ENCODE measurements around the gene KRTAP4-7. TPM values are rescaled to one million over a fixed set of nuclear protein-coding genes. Genes with fewer than 3 reads are reported as not detected.
"Not testable (repeated sequence)": the region's sequence is repeated elsewhere in the genome, so short reads cannot be mapped to it uniquely, and the experiment has no call there.

Gene KRTAP4-7
- total RNA-seq, 1 donor from 2014 or later: not detected

GRCh38 chr17:41108728-41109386 is 24.9 kb downstream of the KRTAP4-7 start:
- intact Hi-C loops (cut with micrococcal nuclease): not testable (repeated sequence)

GRCh38 chr17:41111151-41111885 is 27.4 kb downstream of the KRTAP4-7 start:
- intact Hi-C loops (cut with micrococcal nuclease): no loop called here

GRCh38 chr17:41116297-41116696 is 32.3 kb downstream of the KRTAP4-7 start:
- intact Hi-C loops (cut with micrococcal nuclease): no loop called here

GRCh38 chr17:41117846-41118386 is 34.0 kb downstream of the KRTAP4-7 start, which contains the start of gene KRTAP4-11:
KRTAP4-11 (minus strand) TSS chr17:41118373; CDS start chr17:41118315, 58 bp downstream.
- intact Hi-C loops (cut with micrococcal nuclease): not testable (repeated sequence)

GRCh38 chr17:41118721-41119120 is 34.8 kb downstream of the KRTAP4-7 start:
- intact Hi-C loops (cut with micrococcal nuclease): no loop called here

DNA sequence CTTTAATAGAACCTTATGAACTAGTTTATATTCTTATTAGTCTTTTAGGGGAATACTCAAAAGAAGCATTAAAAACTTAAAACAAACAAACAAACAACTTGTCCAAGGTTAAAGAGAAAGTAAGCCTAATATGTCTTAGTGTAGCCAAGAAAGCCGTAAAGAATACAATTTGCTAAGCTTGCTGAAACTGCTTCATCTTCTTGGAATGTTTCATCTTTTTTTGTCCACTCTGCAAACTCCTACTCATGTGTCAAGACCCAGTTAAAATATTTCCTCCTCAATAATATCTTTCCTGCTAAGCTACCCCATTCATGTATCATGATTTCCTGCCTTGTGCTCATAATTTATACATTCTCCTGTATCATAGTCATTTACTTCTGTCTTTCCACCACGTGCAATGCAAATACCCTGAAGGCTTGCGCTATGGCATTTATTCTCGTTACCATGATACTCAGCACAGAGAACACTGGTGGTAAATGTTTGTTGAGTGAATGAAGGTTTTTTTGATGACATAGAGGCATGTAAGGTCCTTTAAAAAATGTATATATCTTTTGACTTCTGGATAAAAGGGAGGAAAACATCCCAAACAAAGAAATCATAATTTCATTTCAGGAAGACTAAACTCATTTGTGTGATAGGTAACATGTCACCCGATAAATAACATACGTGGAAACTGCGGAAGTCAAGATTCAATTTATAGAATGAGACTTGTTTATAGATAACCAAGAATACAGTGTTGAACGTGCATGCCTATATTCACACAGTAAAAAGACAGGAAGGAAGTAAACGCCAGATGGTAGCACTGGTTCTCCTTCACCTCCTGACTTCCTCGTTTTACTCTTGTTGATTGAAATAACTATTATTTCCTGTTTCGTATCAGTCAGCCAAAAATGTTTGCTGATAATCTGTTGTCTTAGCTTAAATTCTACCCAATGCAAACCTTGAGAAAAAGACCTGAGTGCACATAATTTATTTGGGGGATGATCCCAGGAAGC is 36.0 kb downstream of the KRTAP4-7 start:
- intact Hi-C loops (cut with micrococcal nuclease): not testable (repeated sequence)

DNA sequence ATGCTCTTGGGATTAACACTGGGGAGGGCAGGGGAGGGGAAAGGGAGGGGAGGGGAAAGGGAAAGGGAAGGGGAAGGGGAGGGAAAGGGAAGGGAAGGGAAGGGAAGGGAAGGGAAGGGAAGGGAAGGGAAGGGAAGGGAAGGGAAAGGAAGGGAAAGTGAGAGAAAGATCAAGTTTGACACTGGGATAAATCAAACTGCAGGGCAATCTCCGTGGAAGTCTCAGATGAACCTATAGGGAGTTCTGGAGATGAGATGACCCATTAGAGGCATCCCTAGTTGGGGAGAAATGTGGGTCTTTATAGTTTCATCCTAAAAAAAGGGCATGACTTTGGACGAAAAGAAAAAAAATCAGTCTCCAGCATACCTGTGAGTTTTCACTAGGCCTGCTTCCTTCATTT is 37.8 kb downstream of the KRTAP4-7 start:
- intact Hi-C loops (cut with micrococcal nuclease): no loop called here

DNA sequence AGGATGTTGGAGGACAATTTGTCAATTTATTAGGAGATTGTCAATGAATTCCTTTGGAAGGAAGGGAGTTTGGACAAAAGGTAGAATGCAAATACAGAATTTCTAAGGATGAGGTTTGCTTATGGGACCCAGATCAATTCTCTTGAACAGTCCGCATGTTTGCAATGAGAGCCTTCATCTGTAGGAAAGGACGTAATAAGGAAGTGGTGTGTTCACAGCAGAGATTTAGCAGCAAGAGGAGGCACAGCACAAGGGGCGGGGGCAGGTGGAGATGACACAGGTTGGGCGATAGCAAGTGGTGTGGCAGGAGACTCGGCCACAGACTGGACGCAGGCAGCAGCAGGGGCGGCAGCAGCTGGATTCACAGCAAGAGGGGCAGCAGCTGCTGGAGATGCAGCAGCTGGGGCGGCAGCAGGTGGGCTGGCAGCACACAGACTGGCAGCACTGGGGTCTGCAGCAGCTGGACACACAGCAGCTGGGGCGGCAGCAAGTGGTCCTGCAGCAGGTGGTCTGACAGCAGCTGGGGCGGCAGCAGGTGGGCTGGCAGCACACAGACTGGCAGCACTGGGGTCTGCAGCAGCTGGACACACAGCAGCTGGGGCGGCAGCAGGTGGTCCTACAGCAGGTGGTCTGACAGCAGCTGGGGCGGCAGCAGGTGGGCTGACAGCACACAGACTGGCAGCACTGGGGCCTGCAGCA is 39.5 kb downstream of the KRTAP4-7 start:
- intact Hi-C loops (cut with micrococcal nuclease): not testable (repeated sequence)

- intact Hi-C loops (cut with micrococcal nuclease): not testable (repeated sequence)
Observed at GRCh38 chr17:41123991-41124371, 40.0 kb downstream of the KRTAP4-7 start, which contains the start of gene KRTAP4-12. KRTAP4-12 (minus strand) TSS chr17:41124182; CDS start chr17:41124122, 60 bp downstream.

DNA sequence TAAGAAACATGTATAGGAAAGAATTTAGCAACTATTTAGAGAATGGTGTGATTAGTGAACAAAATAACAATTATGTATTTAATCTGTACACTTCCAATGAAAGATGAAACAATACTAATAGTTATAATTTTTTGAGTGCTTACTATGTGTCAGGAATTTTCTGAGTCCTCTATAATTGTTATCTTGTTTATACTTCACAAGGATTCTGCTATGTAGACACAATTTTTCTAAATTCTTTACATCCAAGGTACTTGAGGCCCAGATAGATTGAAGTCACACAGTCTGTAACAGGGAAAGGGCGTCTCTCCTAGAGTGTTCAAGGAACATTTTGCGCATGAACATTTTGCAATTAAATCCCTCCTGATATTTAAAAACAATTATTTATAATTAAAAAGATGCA is 41.1 kb downstream of the KRTAP4-7 start:
- intact Hi-C loops (cut with micrococcal nuclease): no loop called here

DNA sequence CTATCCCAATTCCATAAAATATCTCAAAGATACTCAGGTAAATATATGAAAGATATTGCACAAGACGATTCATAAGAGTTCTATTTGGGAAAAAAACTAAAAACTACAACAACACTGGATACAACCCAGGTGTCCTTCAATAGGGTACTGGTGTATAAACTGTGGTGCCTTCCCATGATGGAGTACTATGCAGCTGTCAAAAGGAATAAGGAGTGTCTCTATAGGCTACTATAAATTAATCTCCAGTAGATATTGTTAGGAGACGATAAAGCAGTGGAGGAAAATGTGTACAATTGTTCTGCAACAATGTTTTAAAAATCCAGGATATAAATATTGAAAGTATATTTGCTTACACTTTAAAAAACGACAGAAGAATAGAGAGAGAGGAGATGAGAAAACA is 42.5 kb downstream of the KRTAP4-7 start:
- intact Hi-C loops (cut with micrococcal nuclease): no loop called here

DNA sequence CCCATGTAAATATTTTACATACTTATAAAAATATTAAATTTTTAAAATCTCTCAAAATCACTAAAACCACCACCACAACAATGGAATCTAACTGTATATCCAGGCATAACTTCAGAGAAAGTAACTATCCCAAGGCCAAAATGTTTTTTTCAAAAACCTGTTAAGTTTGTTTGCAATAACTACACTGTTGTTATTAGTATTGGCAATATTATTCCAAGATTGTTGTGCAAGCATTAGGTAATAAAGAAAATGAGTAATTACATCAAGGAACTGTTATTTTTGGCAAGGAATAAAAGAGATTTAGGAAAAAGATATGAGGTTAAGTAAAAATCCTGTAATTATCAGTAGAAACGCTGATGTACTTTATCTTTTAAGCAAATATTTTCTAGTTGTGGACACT is 43.4 kb downstream of the KRTAP4-7 start:
- intact Hi-C loops (cut with micrococcal nuclease): no loop called here

- intact Hi-C loops (cut with micrococcal nuclease): no loop called here
Observed at GRCh38 chr17:41131979-41132378, 48.0 kb downstream of the KRTAP4-7 start.

DNA sequence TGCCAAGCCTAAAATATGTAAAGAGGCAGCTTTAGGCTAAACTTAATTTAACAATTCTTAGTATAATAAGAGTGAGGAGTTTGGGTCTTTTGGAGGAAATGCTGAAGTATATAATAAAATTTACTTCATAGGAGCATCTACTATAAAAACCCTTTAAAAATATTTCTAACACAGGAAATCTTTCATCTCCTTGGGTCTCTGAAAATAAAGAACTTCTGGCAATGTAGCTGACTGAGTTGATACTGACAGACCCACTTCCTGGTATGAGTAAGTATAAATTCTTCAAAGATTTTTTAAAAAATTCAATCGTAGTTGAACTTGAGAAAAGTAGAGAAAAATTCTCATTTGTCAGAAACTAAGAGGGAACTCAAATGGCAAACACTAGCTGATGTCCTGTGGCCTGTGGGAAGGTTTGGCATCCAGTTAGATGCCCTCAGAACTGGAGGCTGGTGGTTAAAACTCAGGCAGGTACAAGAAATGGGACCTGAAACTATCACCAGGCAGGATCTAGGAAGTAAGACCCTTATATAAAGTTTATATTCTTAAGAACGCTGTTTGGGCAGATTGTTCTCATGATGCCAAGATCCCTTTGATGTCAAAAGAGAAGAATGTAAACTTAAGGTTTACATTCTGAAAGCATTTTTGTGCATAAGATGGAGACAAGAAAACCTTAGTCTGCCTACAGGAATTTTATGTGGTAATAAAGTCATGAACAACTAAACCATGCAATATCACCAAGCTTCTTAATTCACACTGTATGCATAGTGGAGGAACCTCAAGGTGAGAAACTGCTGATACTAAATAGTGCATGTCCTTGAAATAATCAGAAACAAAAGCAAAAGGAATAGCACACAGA is 50.2 kb downstream of the KRTAP4-7 start:
- intact Hi-C loops (cut with micrococcal nuclease): no loop called here

Other genes with a start within 250 kb of the KRTAP4-7 start
- not detected in 2 replicates for gene KRT12, start 216.9 kb upstream of the KRTAP4-7 start, total RNA-seq
- gene KRT20, start 198.9 kb upstream of the KRTAP4-7 start, total RNA-seq: not detected in 2 replicates
- gene KRT23, start 146.5 kb upstream of the KRTAP4-7 start, total RNA-seq: not detected in 2 replicates
- gene KRT39, start 117.2 kb upstream of the KRTAP4-7 start, total RNA-seq: not detected in 2 replicates
- gene KRT40, start 99.8 kb upstream of the KRTAP4-7 start, total RNA-seq: not detected in 2 replicates
- not detected in 2 replicates for gene KRTAP3-3, start 90.0 kb upstream of the KRTAP4-7 start, total RNA-seq
- gene KRTAP3-2, start 84.2 kb upstream of the KRTAP4-7 start, total RNA-seq: not detected in 2 replicates
- not detected in 2 replicates for gene KRTAP3-1, start 75.0 kb upstream of the KRTAP4-7 start, total RNA-seq
- gene KRTAP1-5, start 56.9 kb upstream of the KRTAP4-7 start, total RNA-seq: not detected in 2 replicates
- not detected in 2 replicates for gene KRTAP1-4, start 54.0 kb upstream of the KRTAP4-7 start, total RNA-seq
- gene KRTAP1-3, start 49.3 kb upstream of the KRTAP4-7 start, total RNA-seq: not detected in 2 replicates
- not detected in 2 replicates for gene KRTAP1-1, start 42.7 kb upstream of the KRTAP4-7 start, total RNA-seq
- not detected in 2 replicates for gene KRTAP2-1, start 36.8 kb upstream of the KRTAP4-7 start, total RNA-seq
- not detected in 2 replicates for gene KRTAP2-2, start 28.9 kb upstream of the KRTAP4-7 start, total RNA-seq
- not detected in 2 replicates for gene KRTAP2-3, start 24.0 kb upstream of the KRTAP4-7 start, total RNA-seq
- not detected in 2 replicates for gene KRTAP2-4, start 18.3 kb upstream of the KRTAP4-7 start, total RNA-seq
- gene KRTAP4-8, start 14.0 kb downstream of the KRTAP4-7 start, total RNA-seq: not detected in 2 replicates
- not detected in 2 replicates for gene KRTAP4-16, start 18.1 kb downstream of the KRTAP4-7 start, total RNA-seq
- gene KRTAP4-9, start 21.2 kb downstream of the KRTAP4-7 start, total RNA-seq: not detected in 2 replicates
- gene KRTAP4-11, start 34.2 kb downstream of the KRTAP4-7 start, total RNA-seq: not detected in 2 replicates
- not detected in 2 replicates for gene KRTAP4-12, start 40.0 kb downstream of the KRTAP4-7 start, total RNA-seq
- gene KRTAP4-6, start 56.4 kb downstream of the KRTAP4-7 start, total RNA-seq: not detected in 2 replicates
- not detected in 2 replicates for gene KRTAP4-5, start 65.7 kb downstream of the KRTAP4-7 start, total RNA-seq
- not detected in 2 replicates for gene KRTAP4-4, start 76.6 kb downstream of the KRTAP4-7 start, total RNA-seq
- not detected in 2 replicates for gene KRTAP4-3, start 84.1 kb downstream of the KRTAP4-7 start, total RNA-seq
- not detected in 2 replicates for gene KRTAP4-2, start 94.1 kb downstream of the KRTAP4-7 start, total RNA-seq
- gene KRTAP4-1, start 100.8 kb downstream of the KRTAP4-7 start, total RNA-seq: not detected in 2 replicates
- not detected in 2 replicates for gene KRTAP9-1, start 105.7 kb downstream of the KRTAP4-7 start, total RNA-seq
- not detected in 2 replicates for gene KRTAP9-2, start 142.5 kb downstream of the KRTAP4-7 start, total RNA-seq
- not detected in 2 replicates for gene KRTAP9-3, start 148.3 kb downstream of the KRTAP4-7 start, total RNA-seq
- gene KRTAP9-8, start 153.8 kb downstream of the KRTAP4-7 start, total RNA-seq: not detected in 2 replicates
- gene KRTAP9-4, start 165.5 kb downstream of the KRTAP4-7 start, total RNA-seq: not detected in 2 replicates
- not detected in 2 replicates for gene KRTAP9-9, start 171.2 kb downstream of the KRTAP4-7 start, total RNA-seq
- gene KRTAP9-6, start 181.2 kb downstream of the KRTAP4-7 start, total RNA-seq: not detected in 2 replicates
- not detected in 2 replicates for gene KRTAP9-7, start 191.5 kb downstream of the KRTAP4-7 start, total RNA-seq
- not detected in 2 replicates for gene KRTAP29-1, start 218.7 kb downstream of the KRTAP4-7 start, total RNA-seq
- gene KRTAP16-1, start 225.2 kb downstream of the KRTAP4-7 start, total RNA-seq: not detected in 2 replicates
- gene KRTAP17-1, start 231.6 kb downstream of the KRTAP4-7 start, total RNA-seq: not detected in 2 replicates